ENCODE data around the gene ROBO1.

DNA sequence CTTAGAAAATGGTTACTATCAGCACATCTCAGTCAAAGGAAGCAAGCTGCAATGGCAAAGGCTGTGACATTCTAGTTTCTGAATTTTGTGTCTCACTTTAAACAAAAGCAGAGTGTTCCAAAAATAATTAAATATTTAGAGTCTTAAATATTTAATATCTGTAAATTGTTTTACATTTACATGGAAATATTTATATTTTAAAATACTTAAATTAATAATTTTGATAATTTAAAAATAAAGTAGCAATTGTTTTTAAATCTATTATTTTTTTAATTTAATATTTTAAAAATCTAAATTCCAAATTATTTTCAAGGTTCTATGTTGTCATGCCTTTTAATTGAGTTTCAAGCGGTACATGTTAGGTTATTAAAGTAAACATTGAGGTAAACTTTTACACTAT is 843.1 kb downstream of the ROBO1 start:
- no peak for TF ChIP-seq EZH2phosphoT487 (IDR thresholded peaks at IDR 0.05)
- TF ChIP-seq, protein P1, sequence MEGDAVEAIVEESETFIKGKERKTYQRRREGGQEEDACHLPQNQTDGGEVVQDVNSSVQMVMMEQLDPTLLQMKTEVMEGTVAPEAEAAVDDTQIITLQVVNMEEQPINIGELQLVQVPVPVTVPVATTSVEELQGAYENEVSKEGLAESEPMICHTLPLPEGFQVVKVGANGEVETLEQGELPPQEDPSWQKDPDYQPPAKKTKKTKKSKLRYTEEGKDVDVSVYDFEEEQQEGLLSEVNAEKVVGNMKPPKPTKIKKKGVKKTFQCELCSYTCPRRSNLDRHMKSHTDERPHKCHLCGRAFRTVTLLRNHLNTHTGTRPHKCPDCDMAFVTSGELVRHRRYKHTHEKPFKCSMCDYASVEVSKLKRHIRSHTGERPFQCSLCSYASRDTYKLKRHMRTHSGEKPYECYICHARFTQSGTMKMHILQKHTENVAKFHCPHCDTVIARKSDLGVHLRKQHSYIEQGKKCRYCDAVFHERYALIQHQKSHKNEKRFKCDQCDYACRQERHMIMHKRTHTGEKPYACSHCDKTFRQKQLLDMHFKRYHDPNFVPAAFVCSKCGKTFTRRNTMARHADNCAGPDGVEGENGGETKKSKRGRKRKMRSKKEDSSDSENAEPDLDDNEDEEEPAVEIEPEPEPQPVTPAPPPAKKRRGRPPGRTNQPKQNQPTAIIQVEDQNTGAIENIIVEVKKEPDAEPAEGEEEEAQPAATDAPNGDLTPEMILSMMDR (IDR thresholded peaks at IDR 0.05) = no peak
